ENCODE measurements around the gene SGMS2.

DNA sequence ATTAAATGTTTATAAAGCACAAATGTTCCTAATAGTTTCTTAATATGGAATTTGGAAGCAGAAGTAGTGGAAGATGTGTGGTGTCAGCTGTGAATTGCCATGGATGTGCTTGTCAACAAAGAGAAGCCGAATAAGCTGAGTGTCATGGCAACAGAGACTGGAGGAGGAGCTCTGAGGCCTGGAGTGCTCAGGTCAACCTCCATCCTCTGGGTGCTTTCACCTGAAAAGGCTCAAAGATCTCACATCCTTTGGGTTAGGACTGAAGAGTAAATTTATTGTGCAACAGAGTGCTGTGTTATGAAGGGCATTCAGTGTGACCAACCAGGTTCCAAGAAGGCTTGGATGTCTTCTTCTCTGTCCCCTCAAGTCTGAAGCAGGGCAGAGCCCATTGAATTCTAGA is 18.7 kb downstream of the SGMS2 start:
- no peak for TF ChIP-seq EZH2 (IDR thresholded peaks at IDR 0.05)
- TF ChIP-seq, protein P1, sequence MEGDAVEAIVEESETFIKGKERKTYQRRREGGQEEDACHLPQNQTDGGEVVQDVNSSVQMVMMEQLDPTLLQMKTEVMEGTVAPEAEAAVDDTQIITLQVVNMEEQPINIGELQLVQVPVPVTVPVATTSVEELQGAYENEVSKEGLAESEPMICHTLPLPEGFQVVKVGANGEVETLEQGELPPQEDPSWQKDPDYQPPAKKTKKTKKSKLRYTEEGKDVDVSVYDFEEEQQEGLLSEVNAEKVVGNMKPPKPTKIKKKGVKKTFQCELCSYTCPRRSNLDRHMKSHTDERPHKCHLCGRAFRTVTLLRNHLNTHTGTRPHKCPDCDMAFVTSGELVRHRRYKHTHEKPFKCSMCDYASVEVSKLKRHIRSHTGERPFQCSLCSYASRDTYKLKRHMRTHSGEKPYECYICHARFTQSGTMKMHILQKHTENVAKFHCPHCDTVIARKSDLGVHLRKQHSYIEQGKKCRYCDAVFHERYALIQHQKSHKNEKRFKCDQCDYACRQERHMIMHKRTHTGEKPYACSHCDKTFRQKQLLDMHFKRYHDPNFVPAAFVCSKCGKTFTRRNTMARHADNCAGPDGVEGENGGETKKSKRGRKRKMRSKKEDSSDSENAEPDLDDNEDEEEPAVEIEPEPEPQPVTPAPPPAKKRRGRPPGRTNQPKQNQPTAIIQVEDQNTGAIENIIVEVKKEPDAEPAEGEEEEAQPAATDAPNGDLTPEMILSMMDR (IDR thresholded peaks at IDR 0.05): no peak

All from neural progenitor cell (in vitro differentiated cells).